Parathyroid adenoma (tissue), 2 donors: Measurements from ENCODE around the gene PCNX2.
"Not testable (repeated sequence)": the region's sequence is repeated elsewhere in the genome, so short reads cannot be mapped to it uniquely, and the experiment has no call there.

Experiments
- H2AFZ ChIP-seq: fragments of 300-600 bp; sonication (generic); one replicate; pipeline ENCODE4 v1.7.0; 2017; ENCODE audit warnings: antibody characterized with exemption, mild to moderate bottlenecking
- H3K27ac ChIP-seq: fragments of 300-600 bp; sonication (generic); one replicate; pipeline ENCODE4 v1.7.0; 2017
- H3K27me3 ChIP-seq: fragments of 300-600 bp; sonication (generic); one replicate; pipeline ENCODE4 v1.7.0; 2017; ENCODE audit warnings: low read length; ENCODE audit not compliant: control insufficient read depth, insufficient read depth
- H3K36me3 ChIP-seq: fragments of 300-600 bp; sonication (generic); one replicate; pipeline ENCODE4 v1.7.0; 2017; ENCODE audit warnings: low read length; ENCODE audit not compliant: control insufficient read depth, insufficient read depth
- H3K4me1 ChIP-seq: fragments of 300-600 bp; sonication (generic); one replicate; pipeline ENCODE4 v1.7.0; 2017; ENCODE audit warnings: control low read depth
- H3K4me2 ChIP-seq: fragments of 300-600 bp; sonication (generic); one replicate; pipeline ENCODE4 v1.7.0; 2017; ENCODE audit warnings: low read length
- H3K4me3 ChIP-seq: fragments of 300-600 bp; sonication (generic); one replicate; pipeline ENCODE4 v1.7.0; 2017; ENCODE audit warnings: low read depth, low read length
- H3K79me2 ChIP-seq: fragments of 300-600 bp; sonication (generic); one replicate; pipeline ENCODE4 v1.7.0; 2017; ENCODE audit warnings: control low read depth
- H3K9ac ChIP-seq: fragments of 300-600 bp; sonication (generic); one replicate; pipeline ENCODE4 v1.7.0; 2017; ENCODE audit warnings: mild to moderate bottlenecking
- H3K9me3 ChIP-seq: fragments of 300-600 bp; sonication (generic); one replicate; pipeline ENCODE4 v1.7.0; 2017; ENCODE audit warnings: low read length; ENCODE audit not compliant: control insufficient read depth
- CTCF ChIP-seq: fragments of 300-600 bp; sonication (generic); IDR thresholded peaks from one replicate; pipeline ENCODE4 v1.7.0; 2017; ENCODE audit warnings: antibody characterized with exemption, mild to moderate bottlenecking
- donor health status: primary hyperparathyroidism.

The PCNX2 gene

GRCh38 chr1:233086961-233087881 is 208.3 kb downstream of the PCNX2 start:
- H3K4me3 ChIP-seq, result no peak overlapping the region
- no peak for TF ChIP-seq CTCF
- H3K4me2 ChIP-seq, result no peak overlapping the region
- H3K4me1 ChIP-seq, result no peaks in the 10 kb centered on the region
- H3K9ac ChIP-seq, result no peak overlapping the region
- H2AFZ ChIP-seq, result no peak overlapping the region
- H3K9me3 ChIP-seq, result no peaks in the 10 kb centered on the region
- H3K27ac ChIP-seq, result no peak overlapping the region
- H3K36me3 ChIP-seq, result no peaks in the 10 kb centered on the region
- no peaks in the 10 kb centered on the region for H3K27me3 ChIP-seq
- no peaks in the 10 kb centered on the region for H3K79me2 ChIP-seq

GRCh38 chr1:233085566-233085965 is 210.0 kb downstream of the PCNX2 start:
- TF ChIP-seq CTCF, result no peak
- Histone ChIP-seq H3K27me3 (no peaks in the 10 kb centered on the region), H3K27ac (no peak overlapping the region), H3K9me3 (no peaks in the 10 kb centered on the region), H2AFZ (no peak overlapping the region), H3K4me2 (no peak overlapping the region), H3K9ac (no peak overlapping the region), H3K4me3 (no peak overlapping the region), H3K36me3 (no peaks in the 10 kb centered on the region), H3K4me1 (no peaks in the 10 kb centered on the region), H3K79me2 (no peaks in the 10 kb centered on the region)

GRCh38 chr1:233082778-233083550 is 212.6 kb downstream of the PCNX2 start:
- H3K4me1 ChIP-seq, result no peaks in the 10 kb centered on the region
- no peaks in the 10 kb centered on the region for H3K79me2 ChIP-seq
- no peaks in the 10 kb centered on the region for H3K27me3 ChIP-seq
- H3K36me3 ChIP-seq, result no peaks in the 10 kb centered on the region
- H2AFZ ChIP-seq, result no peak overlapping the region
- no peak overlapping the region for H3K9ac ChIP-seq
- TF ChIP-seq CTCF, result no peak
- H3K4me2 ChIP-seq, result no peak overlapping the region
- no peak overlapping the region for H3K4me3 ChIP-seq
- H3K27ac ChIP-seq, result no peak overlapping the region
- no peaks in the 10 kb centered on the region for H3K9me3 ChIP-seq

GRCh38 chr1:233081735-233082134 is 213.8 kb downstream of the PCNX2 start:
- Histone ChIP-seq H3K79me2 (no peaks in the 10 kb centered on the region), H3K4me3 (no peak overlapping the region), H3K9me3 (no peaks in the 10 kb centered on the region), H3K9ac (no peak overlapping the region), H3K36me3 (no peaks in the 10 kb centered on the region), H3K4me1 (no peaks in the 10 kb centered on the region), H3K4me2 (no peak overlapping the region), H2AFZ (no peak overlapping the region), H3K27me3 (no peaks in the 10 kb centered on the region), H3K27ac (no peak overlapping the region)
- TF ChIP-seq CTCF, result no peak

- not testable (repeated sequence) for H3K9me3 ChIP-seq, H3K27ac ChIP-seq, H3K9ac ChIP-seq, H3K79me2 ChIP-seq, H3K36me3 ChIP-seq, H2AFZ ChIP-seq, H3K4me2 ChIP-seq, H3K4me3 ChIP-seq, H3K4me1 ChIP-seq, H3K27me3 ChIP-seq
These were observed 214.7 kb downstream of the PCNX2 start for GRCh38 chr1:233080827-233081226.
